Spleen (tissue), 11 donors: ENCODE data around the gene PAK6. TPM values are rescaled to one million over a fixed set of nuclear protein-coding genes. Genes with fewer than 3 reads are reported as not detected.

Experiments
- DNase-seq: peaks from one replicate; pipeline ENCODE4 v3.0.0-alpha.2; 2020
- H3K27ac ChIP-seq, 8 donors: fragments of 200-600 bp; sonication (generic) in 7 of 8; 1 replicate in 4 of 8; 2 replicates in 4 of 8; pipeline versions ENCODE4 v1.5.0 to v1.8.0; 2016 to 2021; ENCODE audit warnings: inconsistent platforms in 4 of 8, mild to moderate bottlenecking in 4 of 8, moderate library complexity in 1 of 8
- H3K27me3 ChIP-seq, 7 donors: fragments of 200-600 bp; sonication (generic) in 6 of 7; replicated peaks in 1 of 7; 1 replicate in 4 of 7; 2 replicates in 3 of 7; pipeline versions ENCODE4 v1.5.0 to v1.8.0; 2016 to 2021; ENCODE audit warnings: inconsistent platforms in 3 of 7, mild to moderate bottlenecking in 1 of 7
- H3K36me3 ChIP-seq, 6 donors: fragments of 200-600 bp; sonication (generic) in 5 of 6; 1 replicate in 4 of 6; 2 replicates in 2 of 6; pipeline versions ENCODE4 v1.5.0 to v1.8.0; 2016 to 2021; ENCODE audit warnings: inconsistent platforms in 2 of 6
- H3K4me1 ChIP-seq, 6 donors: fragments of 200-600 bp; sonication (generic) in 5 of 6; 1 replicate in 3 of 6; 2 replicates in 3 of 6; pipeline versions ENCODE4 v1.5.0 to v1.8.0; 2016 to 2021; ENCODE audit warnings: inconsistent platforms in 3 of 6
- H3K4me3 ChIP-seq, 8 donors: fragments of 200-600 bp; sonication (generic) in 7 of 8; 1 replicate in 4 of 8; 2 replicates in 4 of 8; pipeline versions ENCODE4 v1.5.0 to v1.8.0; 2016 to 2021; ENCODE audit warnings: inconsistent platforms in 4 of 8, mild to moderate bottlenecking in 4 of 8, moderate library complexity in 2 of 8
- H3K9me3 ChIP-seq, 8 donors: fragments of 200-600 bp; sonication (generic) in 7 of 8; 1 replicate in 4 of 8; 2 replicates in 4 of 8; pipeline versions ENCODE4 v1.5.0 to v1.8.0; 2016 to 2021; ENCODE audit warnings: inconsistent platforms in 4 of 8
- POLR2A ChIP-seq, 3 donors: fragments of 450-650 bp; IDR thresholded peaks; one replicate each; pipeline ENCODE4 v1.5.1; 2017; ENCODE audit warnings: antibody characterized with exemption in 3 of 3, mild to moderate bottlenecking in 1 of 3
- POLR2AphosphoS5 ChIP-seq, 3 donors: sonication (generic); formaldehyde crosslinking; IDR thresholded peaks; one replicate each; pipeline ENCODE4 v1.5.1; 2017; ENCODE audit warnings: antibody characterized with exemption in 3 of 3
- WGBS, 5 donors: extraction: QIAGEN DNeasy Blood & Tissue Kit in 3 of 5; methylation state at CpG; one replicate each; pipeline versions ENCODE4 v1.1.5 to v1.1.7; 2013 to 2018; 5-methylcytosine and 5-hydroxymethylcytosine counted together
- intact Hi-C: fragments of 100-400 bp; cut with DNase I; formaldehyde crosslinking; loops from one replicate; pipeline ENCODE4 v1.15.0; 2023; ENCODE audit warnings: low total_unique reads
- polyA plus RNA-seq, 3 donors: library from polyadenylated mRNA; stranded (reverse); fragments of 200-250 nt; gene quantifications; one replicate each; pipeline ENCODE4 v1.2.1, GENCODE V29; 2013
- total RNA-seq, 7 donors: library from RNA; depleted of rRNA in 3 of 7; stranded (reverse); fragments of >200 nt in 3 of 7; fragmentation: NEBNext Ultra II Directional in 4 of 7; extraction: Animal tissue kit (Norgen Biotek cat#: 25700) in 4 of 7; gene quantifications; one replicate each; pipeline versions ENCODE4 v1.1.0 to v1.2.1, GENCODE V29; 2016 to 2021
- TF ChIP-seq, protein P1 (sequence below), 11 experiments: fragments of 200-600 bp in 7 of 11; fragments of 450-650 bp in 4 of 11; sonication (generic) in 4 of 11; IDR thresholded peaks in 8 of 11; conservative IDR thresholded peaks in 3 of 11; 1 replicate in 7 of 11; 2 replicates in 4 of 11; pipeline versions ENCODE4 v1.4.0 to v1.8.0; 2016 to 2021; ENCODE audit warnings: antibody characterized with exemption in 11 of 11, inconsistent platforms in 4 of 11, mild to moderate bottlenecking in 1 of 11
- donor health status: healthy with polysubstance abuse.
- donor health status: DM: no; HTN: no; CAD: no; lungs with moderate emphysema.
- donor health status: DM: no; HTN: no; CAD: no.
- donor health status: Bipolar disorder and iron deficiency.
- donor health status: healthy.
- donor health status: DM: no; HTN: no; CAD: no.
- donor health status: DM: yes; HTN: yes; CAD: no.

Gene PAK6
- total and polyA plus RNA-seq, 10 donors, result 0.24 to 5.4 (median 1.7) TPM

DNA sequence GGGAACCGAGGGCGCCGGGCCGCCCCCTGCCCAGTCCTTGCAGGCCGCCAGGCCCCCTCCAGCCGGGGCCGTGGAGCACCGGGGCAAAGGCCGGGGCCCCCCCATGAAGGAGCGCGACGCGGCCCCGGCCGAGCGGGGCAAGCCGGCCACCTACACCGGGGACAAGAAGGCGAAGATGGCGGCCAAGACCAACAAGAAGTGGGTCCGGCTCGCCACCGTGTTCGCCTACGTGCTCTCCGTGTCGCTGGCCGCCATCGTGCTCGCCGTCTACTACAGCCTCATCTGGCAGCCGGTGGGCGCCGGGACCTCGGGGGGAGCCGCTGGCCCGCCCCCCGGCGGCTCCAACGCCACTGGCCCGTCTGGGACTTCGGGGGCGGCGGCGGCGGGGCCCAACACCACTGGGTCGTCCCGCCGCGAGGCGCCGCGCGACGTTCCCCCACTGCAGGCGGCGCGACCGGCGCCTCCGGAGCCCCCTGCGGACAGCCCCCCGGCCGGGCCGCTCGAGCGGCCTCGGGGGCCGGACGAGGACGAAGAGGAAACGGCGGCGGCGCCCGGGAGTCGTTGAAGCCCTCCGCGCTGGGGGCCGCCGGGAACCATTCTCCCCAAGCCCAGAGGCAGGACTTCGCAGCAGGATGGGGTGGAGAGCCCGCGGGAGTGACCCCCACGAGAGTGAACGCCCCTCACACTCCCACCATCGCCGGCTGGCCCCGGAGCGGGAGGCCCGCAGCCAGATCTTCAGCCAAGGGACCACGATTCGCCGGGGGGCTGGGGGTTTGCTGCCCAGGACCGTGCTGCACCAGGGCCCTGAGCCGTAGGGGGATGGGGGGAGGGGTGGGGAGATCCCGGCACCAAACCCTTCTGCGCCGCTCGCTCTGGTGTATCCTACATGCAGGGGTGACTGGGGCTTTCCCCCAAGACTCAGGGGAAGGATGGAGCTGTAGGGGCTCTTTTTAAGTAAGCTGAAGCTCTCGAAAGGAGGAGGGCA, 85.4 kb downstream of the PAK6 start:
- 1 to 3% (median 1%) methylated on average over 37 to 101 of the region's 101 CpGs for WGBS, 5 donors
- peak overlapping the region; percentile 63 to 93 (median 68) for H3K4me3 ChIP-seq
- TF ChIP-seq POLR2AphosphoS5 (IDR thresholded peaks at IDR 0.05) (peak in 1 of 3 donors; percentile 11), POLR2A (IDR thresholded peaks at IDR 0.05) (no peak)
- TF ChIP-seq, protein P1, sequence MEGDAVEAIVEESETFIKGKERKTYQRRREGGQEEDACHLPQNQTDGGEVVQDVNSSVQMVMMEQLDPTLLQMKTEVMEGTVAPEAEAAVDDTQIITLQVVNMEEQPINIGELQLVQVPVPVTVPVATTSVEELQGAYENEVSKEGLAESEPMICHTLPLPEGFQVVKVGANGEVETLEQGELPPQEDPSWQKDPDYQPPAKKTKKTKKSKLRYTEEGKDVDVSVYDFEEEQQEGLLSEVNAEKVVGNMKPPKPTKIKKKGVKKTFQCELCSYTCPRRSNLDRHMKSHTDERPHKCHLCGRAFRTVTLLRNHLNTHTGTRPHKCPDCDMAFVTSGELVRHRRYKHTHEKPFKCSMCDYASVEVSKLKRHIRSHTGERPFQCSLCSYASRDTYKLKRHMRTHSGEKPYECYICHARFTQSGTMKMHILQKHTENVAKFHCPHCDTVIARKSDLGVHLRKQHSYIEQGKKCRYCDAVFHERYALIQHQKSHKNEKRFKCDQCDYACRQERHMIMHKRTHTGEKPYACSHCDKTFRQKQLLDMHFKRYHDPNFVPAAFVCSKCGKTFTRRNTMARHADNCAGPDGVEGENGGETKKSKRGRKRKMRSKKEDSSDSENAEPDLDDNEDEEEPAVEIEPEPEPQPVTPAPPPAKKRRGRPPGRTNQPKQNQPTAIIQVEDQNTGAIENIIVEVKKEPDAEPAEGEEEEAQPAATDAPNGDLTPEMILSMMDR (IDR thresholded peaks at IDR 0.05 in 8 of 11, conservative IDR thresholded peaks at IDR 0.05 in 3 of 11), result no peak
- peaks cover 22 to 81% (median 57%) of the 10 kb centered on the region in 6 donors for H3K4me1 ChIP-seq
- H3K27me3 ChIP-seq, result no peaks in the 10 kb centered on the region
- peak overlapping the region; percentile 59 to 87 (median 81) for H3K27ac ChIP-seq
- DNase-seq, result peak; percentile 90
- intact Hi-C loops, result loop anchor here (5.0 kb wide), 1 partner anchor 98 kb away; no protein-coding TSS in a partner anchor
- peaks cover 0 to 4% (median 0%) of the 10 kb centered on the region in 6 donors for H3K36me3 ChIP-seq
- no peaks in the 10 kb centered on the region for H3K9me3 ChIP-seq

DNA sequence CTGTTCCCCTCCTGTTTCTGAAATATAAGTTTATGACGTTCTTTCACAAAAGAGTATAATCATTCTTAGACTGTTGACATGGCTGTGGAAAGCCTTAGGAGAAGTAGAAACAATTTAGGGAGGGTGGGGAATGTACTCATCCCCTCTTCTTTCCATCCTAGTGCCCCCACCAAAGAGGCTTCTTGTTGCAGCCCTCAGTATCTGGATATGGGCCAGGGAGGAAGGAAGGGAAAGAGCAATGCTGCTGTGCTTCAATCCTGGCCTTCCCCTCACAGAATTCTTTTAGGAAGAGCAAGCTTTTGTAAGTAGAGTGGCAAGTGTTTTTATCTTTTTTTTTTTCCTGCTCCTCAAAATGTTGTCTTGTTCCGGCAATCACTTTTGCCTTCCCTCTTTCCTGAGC, 86.3 kb downstream of the PAK6 start:
- 47 to 59% (median 48%) methylated on average over 2 of the region's 2 CpGs for WGBS, 5 donors
- peak overlapping the region in 5 of 8 donors; percentile 29 to 86 (median 79) for H3K27ac ChIP-seq
- TF ChIP-seq POLR2A (IDR thresholded peaks at IDR 0.05) (no peak), POLR2AphosphoS5 (IDR thresholded peaks at IDR 0.05) (no peak)
- TF ChIP-seq, protein P1 (IDR thresholded peaks at IDR 0.05 in 8 of 11, conservative IDR thresholded peaks at IDR 0.05 in 3 of 11), result no peak
- no peak for DNase-seq
- peaks cover 22 to 90% (median 63%) of the 10 kb centered on the region in 6 donors for H3K4me1 ChIP-seq
- intact Hi-C loops, result no loop called here
- H3K4me3 ChIP-seq, result peak overlapping the region; percentile 63 to 93 (median 68)
- H3K36me3 ChIP-seq, result peaks cover 0 to 4% (median 0%) of the 10 kb centered on the region in 6 donors
- no peaks in the 10 kb centered on the region for H3K9me3 ChIP-seq
- no peaks in the 10 kb centered on the region for H3K27me3 ChIP-seq

DNA sequence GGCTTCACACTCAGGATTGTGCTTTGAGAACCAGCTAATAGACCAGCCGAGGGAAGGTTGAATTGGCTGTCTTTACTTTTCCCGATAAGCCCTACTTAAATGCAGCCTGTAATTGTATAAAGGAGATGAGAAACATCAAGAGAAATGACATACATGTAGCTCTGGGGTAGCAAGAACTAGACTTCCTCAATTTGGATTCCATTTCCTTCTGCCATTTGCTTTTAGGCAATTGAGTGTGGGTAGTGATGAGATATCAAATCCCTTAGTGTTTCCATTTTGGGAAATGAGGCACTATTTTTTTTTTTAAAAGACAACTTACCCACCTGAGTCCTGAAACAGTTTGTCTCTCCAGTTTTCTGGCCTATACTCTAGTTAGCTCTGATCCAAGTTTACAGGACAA, 86.8 kb downstream of the PAK6 start:
- Histone ChIP-seq H3K4me1 (peaks cover 22 to 90% (median 63%) of the 10 kb centered on the region in 6 donors), H3K27ac (peak overlapping the region in 3 of 8 donors; percentile 29 to 86 (median 41)), H3K4me3 (peak overlapping the region in 3 of 8 donors; percentile 69 to 93 (median 84)), H3K9me3 (no peaks in the 10 kb centered on the region), H3K27me3 (no peaks in the 10 kb centered on the region), H3K36me3 (peaks cover 0 to 4% (median 0%) of the 10 kb centered on the region in 6 donors)
- DNase-seq, result no peak
- intact Hi-C loops, result no loop called here
- WGBS, 5 donors, result 82 to 90% (median 85%) methylated on average over 2 of the region's 2 CpGs
- TF ChIP-seq POLR2AphosphoS5 (IDR thresholded peaks at IDR 0.05), result no peak

Other genes with a start within 250 kb of the PAK6 start
- 100 to 1,000 TPM; 109 to 256 (median 145) TPM for gene SRP14, start 199.9 kb upstream of the PAK6 start, total RNA-seq
- 100 to 1,000 TPM; 295 to 356 (median 353) TPM for gene SRP14, start 199.9 kb upstream of the PAK6 start, polyA plus RNA-seq
- 10 to 100 TPM; 16.9 to 77.9 (median 36.1) TPM for gene BMF, start 130.2 kb upstream of the PAK6 start, total RNA-seq
- 10 to 100 TPM; 25.5 to 33.1 (median 27.7) TPM for gene BMF, start 130.2 kb upstream of the PAK6 start, polyA plus RNA-seq
- 10 to 100 TPM in 3 of 7 donors, 1 to 10 TPM in 4; 3.0 to 11.8 (median 8.5) TPM for gene BUB1B, start 78.0 kb upstream of the PAK6 start, total RNA-seq
- 1 to 10 TPM; 1.2 to 4.7 (median 2.3) TPM for gene BUB1B, start 78.0 kb upstream of the PAK6 start, polyA plus RNA-seq
- gene ANKRD63, start 44.0 kb downstream of the PAK6 start, total RNA-seq, result not detected
- not detected for gene ANKRD63, start 44.0 kb downstream of the PAK6 start, polyA plus RNA-seq
- gene PLCB2, start 68.9 kb downstream of the PAK6 start, total RNA-seq, result 100 to 1,000 TPM; 175 to 247 (median 189) TPM
- 100 to 1,000 TPM in 2 of 3 donors, 10 to 100 TPM in 1; 63.8 to 190 (median 168) TPM for gene PLCB2, start 68.9 kb downstream of the PAK6 start, polyA plus RNA-seq
- gene INAFM2, start 84.6 kb downstream of the PAK6 start, total RNA-seq, result 10 to 100 TPM; 16.8 to 29.6 (median 22.9) TPM
- gene INAFM2, start 84.6 kb downstream of the PAK6 start, polyA plus RNA-seq, result 10 to 100 TPM in 1 of 3 donors, 1 to 10 TPM in 2; 7.4 to 10.9 (median 9.8) TPM
- 10 to 100 TPM in 3 of 7 donors, 1 to 10 TPM in 4; 3.5 to 19.4 (median 9.4) TPM for gene CCDC9B, start 101.9 kb downstream of the PAK6 start, total RNA-seq
- gene CCDC9B, start 101.9 kb downstream of the PAK6 start, polyA plus RNA-seq, result 1 to 10 TPM; 2.2 to 8.0 (median 3.1) TPM
- not detected for gene PHGR1, start 112.0 kb downstream of the PAK6 start, total RNA-seq
- 1 to 10 TPM in 1 of 3 donors, under 1 TPM in 1, not detected in 1; 0.67 to 4.9 TPM for gene PHGR1, start 112.0 kb downstream of the PAK6 start, polyA plus RNA-seq
- 1 to 10 TPM in 2 of 7 donors, under 1 TPM in 4, not detected in 1; 0.05 to 3.0 (median 0.45) TPM for gene DISP2, start 119.2 kb downstream of the PAK6 start, total RNA-seq
- gene DISP2, start 119.2 kb downstream of the PAK6 start, polyA plus RNA-seq, result under 1 TPM; 0.47 to 0.63 (median 0.54) TPM
- 10 to 100 TPM in 4 of 7 donors, 1 to 10 TPM in 3; 8.3 to 16.8 (median 11.5) TPM for gene KNSTRN, start 143.7 kb downstream of the PAK6 start, total RNA-seq
- gene KNSTRN, start 143.7 kb downstream of the PAK6 start, polyA plus RNA-seq, result 10 to 100 TPM in 1 of 3 donors, 1 to 10 TPM in 2; 6.0 to 10.3 (median 9.0) TPM
- 10 to 100 TPM; 39.6 to 93.9 (median 61.6) TPM for gene IVD, start 166.7 kb downstream of the PAK6 start, total RNA-seq
- 10 to 100 TPM; 25.1 to 44.4 (median 35.1) TPM for gene IVD, start 166.7 kb downstream of the PAK6 start, polyA plus RNA-seq
- gene BAHD1, start 201.9 kb downstream of the PAK6 start, total RNA-seq, result 10 to 100 TPM; 13.5 to 27.0 (median 22.2) TPM
- gene BAHD1, start 201.9 kb downstream of the PAK6 start, polyA plus RNA-seq, result 10 to 100 TPM in 1 of 3 donors, 1 to 10 TPM in 2; 7.4 to 14.2 (median 8.7) TPM
- gene CHST14, start 231.9 kb downstream of the PAK6 start, total RNA-seq, result 10 to 100 TPM; 12.0 to 18.5 (median 15.3) TPM
- gene CHST14, start 231.9 kb downstream of the PAK6 start, polyA plus RNA-seq, result 10 to 100 TPM in 1 of 3 donors, 1 to 10 TPM in 2; 7.1 to 10.6 (median 9.0) TPM